Kasumi-1 (cell line): Measurements from ENCODE around the gene RBM34.
"Not testable (repeated sequence)": the region's sequence is repeated elsewhere in the genome, so short reads cannot be mapped to it uniquely, and the experiment has no call there.

Source experiments
- DNase-seq, 2 experiments: peaks; one replicate each; lab custom pipeline; 2025; lab: John Stamatoyannopoulos, UW

Gene RBM34, protein sequence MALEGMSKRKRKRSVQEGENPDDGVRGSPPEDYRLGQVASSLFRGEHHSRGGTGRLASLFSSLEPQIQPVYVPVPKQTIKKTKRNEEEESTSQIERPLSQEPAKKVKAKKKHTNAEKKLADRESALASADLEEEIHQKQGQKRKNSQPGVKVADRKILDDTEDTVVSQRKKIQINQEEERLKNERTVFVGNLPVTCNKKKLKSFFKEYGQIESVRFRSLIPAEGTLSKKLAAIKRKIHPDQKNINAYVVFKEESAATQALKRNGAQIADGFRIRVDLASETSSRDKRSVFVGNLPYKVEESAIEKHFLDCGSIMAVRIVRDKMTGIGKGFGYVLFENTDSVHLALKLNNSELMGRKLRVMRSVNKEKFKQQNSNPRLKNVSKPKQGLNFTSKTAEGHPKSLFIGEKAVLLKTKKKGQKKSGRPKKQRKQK

DNA sequence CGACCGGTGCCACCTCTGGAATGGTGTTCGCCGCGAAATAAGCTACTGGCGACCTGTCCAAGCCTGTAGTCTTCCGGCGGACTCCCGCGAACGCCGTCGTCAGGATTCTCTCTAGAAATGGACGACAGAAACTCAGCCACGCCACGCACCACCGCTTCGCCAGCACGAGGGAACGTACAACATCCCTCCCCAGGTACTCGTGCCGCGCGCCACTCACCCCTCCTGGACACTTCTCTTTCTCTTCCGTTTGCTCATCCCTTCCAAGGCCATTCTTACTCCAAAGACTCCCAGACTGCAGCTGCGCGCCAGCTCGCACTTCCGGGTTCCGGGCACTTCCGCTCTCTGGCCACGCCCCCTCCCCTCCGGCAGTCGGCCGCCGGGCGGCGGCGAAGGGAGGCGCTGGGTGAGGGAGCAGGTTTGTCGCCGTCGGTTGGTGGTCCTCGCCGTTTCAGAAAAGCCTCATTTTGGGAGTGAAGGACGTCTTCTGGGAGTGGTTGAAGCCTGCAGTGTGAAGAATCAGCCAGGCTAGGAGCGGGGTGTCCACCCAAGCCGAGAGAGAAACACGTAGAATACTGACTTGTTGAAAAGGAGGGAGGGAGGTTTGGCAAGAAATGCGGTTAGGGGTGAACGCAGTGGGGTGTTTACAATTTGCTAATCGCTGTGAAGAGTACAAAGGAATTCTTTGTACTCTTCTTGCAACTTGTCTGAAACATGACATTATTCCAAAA, at the start of gene RBM34:
RBM34 (minus strand) TSS at position 294 of the 728 bp plus-strand sequence; CDS start at position 270, 24 bp downstream.
- peak; percentile 90 to 92 for DNase-seq

DNA sequence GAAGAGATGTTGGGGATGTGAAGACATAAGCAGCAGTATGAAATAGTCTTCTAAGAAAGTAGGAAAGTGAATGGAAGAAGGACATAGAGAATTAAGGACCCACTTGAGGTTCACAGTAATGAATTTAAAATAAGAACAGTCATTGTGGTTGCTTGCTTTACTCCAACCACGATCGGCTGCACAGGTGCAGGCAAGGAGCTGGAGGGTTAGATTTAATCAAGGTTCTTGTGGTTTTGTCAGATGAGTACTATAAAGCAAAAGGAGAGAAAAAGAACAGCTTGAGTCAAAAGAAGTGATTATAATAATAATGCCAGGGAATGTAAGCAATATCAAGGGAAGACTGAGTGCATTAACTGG, 46.1 kb upstream of the RBM34 start:
- DNase-seq, result no peak

DNA sequence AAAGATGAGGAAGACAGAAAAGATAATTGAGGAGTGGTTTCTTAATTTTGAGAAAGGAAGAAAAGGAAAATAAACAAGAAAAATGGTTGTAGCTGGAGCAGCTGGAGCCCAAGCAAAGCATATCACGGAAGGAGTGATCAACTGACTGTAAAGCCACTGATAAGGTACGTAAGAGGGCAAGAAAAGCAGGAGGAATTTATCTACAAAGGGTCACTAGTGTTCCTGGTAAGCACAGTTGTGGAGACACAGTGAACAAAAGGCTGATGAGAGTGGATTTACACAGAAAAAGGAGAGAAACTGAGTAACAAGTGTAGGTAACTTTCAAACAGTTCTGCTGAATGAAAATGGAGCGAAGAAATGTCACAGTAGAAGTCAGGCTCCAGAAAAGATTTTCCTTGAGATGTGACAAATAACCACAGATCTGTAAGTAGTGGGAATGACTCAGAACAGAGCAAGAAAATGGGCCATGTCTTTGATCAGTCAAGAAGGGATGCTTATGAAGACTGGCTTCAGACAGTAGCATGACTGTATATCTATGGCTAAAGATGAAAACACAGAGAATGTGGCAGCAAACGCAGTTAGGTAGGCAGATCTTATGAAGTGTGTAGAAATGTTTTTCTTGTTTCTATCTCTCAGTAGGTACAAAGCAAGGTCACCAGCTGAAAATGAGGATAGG, 45.6 kb upstream of the RBM34 start:
- DNase-seq, result no peak

DNA sequence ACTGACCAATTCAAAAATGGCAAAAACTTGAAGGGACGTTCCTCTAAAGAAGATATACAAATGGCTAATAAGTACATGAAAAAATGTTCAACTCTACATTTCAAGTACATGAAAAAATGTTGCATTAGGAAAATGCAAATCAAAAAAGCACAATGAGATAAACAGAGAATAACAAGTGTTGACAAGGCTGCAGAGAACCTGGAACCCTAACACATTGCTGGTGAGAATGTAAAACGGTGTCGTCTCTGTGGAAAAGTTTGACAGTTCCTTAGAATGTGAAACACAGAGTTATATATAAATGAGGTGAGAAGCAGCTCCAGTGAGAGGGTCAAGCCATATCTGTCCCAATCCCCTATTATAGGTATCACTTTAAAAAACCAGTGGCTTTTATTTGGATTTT, 44.6 kb upstream of the RBM34 start:
- DNase-seq, result no peak

DNA sequence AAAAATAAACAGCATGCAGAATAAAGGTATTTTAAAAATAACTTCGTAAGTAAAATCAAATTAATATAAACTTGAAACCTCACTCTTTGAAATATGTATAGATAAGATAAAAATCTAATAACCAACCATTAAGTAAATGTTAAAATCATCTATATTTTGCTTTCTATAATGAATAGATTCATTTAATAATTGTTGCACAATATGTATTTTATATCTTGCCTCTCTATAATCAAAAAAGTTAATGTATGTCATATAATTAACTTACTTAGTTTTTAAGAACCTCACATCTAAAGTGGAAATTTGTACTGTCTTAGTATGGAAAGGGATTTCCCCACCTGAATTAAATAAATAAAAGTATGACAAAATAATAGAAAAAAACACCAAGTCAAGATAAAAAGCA, 42.4 kb upstream of the RBM34 start:
- no peak for DNase-seq

DNA sequence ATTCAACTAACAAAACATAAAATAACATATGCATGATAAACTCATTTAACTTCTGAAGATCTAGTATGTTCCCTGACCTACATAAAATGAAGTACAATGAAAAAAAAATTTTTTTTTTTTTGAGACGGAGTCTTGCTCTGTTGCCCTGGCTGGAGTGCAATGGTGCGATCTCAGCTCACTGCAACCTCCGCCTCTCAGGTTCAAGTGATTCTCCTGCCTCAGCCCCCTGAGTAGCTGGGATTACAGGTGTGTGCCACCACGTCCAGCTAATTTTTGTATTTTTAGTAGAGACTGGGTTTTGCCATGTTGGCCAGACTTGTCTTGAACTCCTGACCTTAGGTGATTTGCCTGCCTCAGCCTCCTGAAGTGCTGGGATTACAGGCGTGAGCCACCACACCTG, 41.4 kb upstream of the RBM34 start:
- not testable (repeated sequence) for DNase-seq

DNA sequence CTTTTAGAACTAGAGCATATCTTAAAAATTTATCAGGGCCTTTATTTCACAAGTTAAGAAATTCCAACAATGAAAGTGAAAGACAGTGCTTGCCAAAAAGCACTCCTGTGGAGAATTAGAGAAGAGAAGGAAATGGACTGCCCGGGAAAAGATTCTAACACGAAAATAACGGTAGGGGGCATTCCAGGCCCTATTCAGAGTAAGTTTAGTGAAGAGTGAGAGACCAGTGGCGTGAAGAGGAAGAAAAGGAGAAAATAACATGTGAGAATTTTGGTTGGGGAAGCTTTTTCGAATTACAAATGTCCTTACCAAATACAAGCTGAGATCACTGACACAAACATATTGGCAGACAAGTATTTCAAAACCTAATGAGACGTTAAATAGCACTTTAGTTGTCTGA, 38.4 kb upstream of the RBM34 start:
- DNase-seq, result peak; percentile 68 to 78

DNA sequence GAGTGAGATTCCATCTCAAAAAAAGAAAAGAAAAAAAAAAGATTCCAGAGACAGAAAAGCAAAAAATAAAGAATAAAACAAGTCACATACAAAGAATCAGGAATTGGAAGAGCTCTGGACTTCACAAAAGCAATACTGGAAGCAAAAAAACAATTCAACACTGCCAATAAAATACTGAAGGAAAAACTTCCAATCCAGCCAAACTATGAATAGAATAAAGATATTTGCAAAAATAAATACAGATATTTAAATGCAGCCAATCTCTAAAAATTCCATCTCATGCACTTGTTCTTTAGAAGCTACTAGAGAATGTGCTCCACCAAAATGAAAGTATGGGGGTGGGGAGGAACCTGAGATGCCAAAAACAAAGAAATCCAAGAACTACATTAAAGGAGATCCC, 29.4 kb upstream of the RBM34 start:
- no peak for DNase-seq

DNA sequence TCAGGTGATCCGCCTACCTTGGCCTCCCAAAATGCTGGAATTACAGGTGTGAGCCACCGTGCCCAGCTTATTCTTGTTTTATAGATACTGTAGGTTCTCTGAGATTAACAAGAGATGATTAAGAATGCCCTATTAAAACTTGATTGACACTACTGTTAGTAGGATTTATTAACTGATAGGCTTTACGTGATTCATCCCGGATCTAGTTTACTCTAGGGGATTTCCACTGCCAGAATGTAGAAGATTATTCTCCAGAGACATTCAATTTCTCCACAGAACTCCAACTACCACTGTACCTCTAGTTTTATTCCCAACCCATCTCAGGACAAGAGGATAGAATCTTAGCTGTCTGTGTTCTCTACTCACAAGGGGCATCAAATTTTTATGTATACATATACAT, 26.3 kb upstream of the RBM34 start:
- no peak for DNase-seq

DNA sequence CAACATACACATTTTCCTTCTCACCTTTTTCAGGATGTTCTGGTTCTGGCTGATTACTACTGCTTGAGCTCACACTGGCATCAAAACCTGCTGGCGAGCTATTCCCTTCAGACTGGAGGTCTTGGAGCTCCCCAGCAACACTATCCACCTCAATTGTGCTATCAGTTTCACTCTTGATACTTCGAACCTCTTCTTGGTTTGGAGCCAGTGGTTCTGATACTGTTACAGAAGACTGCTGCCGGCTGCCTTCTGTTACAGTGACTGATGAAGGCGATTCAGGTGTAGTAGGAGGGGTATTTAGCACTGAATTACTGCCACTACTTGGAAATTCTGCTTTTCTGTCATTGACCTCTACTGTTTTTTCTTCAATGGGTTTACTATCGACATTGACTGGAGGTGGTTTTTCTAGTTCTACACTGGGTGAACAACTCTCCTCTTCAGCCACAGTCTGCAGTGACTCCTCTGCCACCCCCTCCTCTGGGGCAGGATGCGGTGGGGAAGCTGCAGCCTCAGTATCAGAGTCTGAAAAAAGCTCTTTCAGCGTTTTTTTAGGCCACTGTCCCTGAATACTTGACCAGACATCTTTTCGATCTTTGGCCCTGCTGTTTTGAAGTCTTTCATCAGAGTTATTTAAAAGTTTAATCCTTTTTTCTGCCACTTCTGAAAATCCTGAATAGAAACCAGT, 20.7 kb upstream of the RBM34 start:
- DNase-seq, result no peak

DNA sequence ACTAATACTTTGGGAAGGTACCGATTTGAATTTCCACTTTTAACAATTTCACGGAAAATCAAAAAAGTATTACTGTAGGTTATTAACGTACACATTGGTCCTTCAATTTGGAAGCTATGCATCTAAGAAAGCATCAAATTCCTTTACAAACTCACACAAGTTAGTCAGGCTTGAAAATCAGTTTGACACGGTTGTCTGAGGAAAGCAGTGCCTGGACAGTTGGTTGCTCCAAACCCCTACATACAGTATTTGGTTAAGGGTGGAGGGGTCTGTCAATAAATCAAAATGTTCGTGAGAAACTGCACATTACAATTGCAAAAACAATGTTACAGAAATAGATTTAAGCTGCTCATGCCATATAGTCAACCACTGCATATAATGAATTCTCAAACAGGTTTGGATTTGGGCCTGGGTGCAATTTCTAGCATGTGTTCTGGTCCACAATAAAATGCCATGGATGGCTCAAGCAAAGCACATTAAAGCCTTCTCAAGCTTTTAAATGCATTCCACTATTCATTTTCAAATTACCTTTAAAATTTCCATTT, 19.9 kb upstream of the RBM34 start:
- DNase-seq, result no peak

DNA sequence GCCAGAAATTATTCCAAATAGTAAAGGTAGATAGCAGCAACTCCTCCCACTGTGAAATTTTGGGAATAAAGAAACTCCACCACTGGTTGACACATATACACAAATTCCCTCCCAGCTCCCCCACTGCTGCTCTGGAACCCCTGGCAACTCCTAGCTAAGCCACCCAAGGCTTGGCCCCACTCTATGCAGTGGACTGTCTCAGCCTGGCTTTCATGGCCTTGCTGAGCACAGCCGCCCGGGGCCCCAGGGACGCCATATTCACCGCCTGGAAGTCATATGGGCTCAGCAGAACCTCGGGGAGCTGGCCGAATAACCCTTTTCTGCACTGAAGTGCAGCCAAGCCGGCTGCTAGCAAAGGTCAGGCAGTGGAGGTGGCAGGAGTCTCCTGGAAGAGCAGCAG, 15.4 kb upstream of the RBM34 start:
- DNase-seq, result no peak

DNA sequence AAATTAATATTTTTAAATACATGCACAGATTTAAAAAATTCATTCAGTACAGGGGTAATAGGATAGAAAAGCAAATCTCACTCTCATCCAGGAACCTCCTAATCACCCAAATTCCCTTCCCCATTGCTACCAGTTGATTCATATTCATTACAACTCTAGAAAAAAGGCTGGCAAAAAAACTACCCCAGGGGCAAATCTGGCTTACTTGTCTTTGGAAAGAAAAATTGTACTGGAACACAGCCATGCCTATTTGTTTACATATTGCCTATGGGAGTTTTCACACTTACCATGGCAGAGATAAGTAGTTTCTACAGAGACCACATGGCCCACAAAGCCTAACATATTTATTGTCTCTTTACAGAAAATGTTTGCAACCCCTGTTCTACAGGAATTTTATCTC, 8.9 kb upstream of the RBM34 start:
- DNase-seq, result no peak

DNA sequence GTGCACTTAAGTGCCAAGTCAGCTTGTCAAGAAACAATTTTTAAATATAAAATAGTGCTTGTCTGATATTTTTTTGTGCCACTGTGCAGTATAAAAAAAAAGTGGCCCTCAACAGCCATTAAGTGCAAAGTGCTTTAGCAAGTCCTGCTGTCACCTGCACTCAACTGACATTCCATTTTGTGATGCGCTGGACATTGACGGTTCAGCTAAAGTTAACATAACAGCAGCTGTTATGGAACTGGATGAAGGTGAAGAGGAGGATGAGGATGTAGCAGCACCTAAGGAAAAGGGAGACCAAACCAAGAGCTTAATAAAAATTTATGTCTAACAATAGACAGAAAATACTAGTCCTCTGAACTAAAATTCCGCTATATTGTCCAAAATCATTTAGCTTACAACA, 7.3 kb upstream of the RBM34 start:
- no peak for DNase-seq

DNA sequence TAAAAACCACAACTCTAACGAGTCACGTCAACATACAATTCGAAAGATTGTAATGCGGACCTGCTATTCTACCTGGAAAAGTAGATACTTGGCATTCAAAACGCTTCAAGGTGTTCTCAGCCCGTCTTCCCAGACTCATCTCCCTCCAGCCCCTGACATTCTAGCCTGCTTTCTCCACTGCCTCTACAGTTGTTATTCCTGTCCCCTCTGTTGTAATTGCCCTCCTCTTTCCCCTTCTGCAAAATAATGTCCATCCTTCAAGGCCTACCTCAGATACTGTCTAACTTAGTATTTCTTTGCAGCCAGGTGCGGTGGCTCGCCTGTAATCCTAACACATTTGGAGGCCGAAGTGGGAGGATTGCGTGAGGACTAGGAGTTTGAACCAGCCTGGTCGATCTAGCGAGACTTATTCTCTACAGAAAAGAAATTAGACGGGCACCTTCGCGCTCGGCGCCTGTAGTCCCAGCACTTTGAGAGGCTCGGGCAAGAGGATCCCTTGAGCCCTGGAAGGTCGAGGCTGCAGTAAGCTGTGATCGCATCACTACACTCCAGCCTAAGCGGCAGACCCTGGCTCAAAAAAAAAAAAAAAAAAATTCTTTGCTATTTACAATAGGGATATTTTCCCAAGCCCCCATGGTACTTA, 756 bp upstream of the RBM34 start:
- no peak for DNase-seq

DNA sequence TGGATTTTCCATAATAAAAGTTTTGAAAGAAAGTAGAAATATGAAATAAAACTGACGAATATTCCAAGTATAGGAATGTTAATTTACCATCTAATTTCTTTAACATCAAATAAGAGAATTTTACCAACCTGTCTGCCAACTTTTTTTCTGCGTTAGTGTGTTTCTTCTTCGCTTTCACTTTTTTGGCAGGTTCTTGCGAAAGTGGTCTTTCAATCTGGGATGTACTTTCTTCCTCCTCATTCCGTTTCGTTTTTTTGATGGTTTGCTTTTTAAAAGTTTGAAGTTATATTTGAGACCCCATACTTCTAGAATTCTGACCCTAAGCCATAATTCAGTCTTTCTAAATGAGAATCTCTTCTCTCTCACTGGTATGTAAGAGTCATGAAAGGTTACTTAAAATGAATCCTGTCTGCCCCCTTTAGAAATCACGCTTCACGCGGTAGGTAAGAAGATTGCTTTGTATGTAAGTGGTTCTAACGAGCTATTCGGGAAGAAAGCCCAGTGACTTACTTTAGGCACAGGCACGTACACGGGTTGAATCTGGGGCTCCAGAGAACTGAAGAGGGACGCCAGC, 580 bp downstream of the RBM34 start:
- DNase-seq, result peak; percentile 56 to 63

DNA sequence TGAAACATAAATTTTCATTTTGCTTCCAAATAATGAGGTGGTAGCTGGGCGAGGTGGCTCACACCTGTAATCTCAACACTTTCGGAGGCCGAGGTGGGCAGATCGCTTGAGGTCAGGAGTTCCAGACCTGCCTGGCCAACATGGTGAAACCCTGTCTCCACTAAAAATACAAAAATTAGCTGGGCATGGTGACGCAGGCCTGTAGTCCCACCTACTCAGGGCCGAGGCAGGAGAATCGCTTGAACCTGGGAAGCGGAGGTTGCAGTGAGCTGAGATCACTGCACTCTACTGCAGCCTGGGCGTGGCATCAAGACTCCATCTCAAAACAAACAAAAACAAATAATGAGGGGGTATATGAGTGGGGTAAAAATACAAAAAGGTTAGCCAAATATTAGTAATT, 1.1 kb downstream of the RBM34 start:
- not testable (repeated sequence) for DNase-seq

DNA sequence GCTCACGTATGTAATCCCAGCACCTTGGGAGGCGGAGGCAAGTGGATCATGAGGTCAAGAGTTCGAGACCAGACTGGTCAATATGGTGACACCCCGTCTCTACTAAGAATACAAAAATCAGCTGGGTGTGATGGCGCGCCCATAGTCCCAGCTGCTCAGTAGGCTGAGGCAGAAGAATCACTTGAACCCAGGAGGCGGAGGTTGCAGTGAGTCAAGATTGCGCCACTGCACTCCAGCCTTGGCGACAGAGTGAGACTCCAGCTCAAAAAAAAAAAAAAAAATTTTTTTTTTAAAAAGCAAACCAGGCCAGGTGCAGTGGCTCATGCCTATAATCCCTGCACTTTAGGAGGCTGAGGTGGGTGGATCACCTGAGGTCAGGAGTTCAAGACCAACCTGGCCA, 1.8 kb downstream of the RBM34 start:
- not testable (repeated sequence) for DNase-seq

DNA sequence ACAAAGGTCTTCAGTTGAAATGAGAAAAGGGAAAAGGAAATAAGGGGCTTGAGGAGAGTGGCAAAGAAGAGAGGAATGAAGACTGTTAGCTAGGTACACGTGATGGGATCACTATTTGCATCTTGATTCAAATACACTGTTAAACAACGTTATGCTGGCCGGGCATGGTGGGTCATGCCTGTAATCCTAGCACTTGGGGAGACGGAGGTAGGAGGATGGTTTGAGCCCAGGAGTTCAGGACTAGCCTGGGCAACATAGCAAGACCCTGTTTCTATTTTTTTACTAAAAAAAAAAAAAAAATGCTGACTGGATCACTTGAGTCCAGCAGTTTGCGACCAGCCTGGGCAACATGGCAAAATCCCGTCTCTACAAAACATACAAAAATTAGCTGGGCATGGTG, 2.4 kb downstream of the RBM34 start:
- DNase-seq, result no peak

DNA sequence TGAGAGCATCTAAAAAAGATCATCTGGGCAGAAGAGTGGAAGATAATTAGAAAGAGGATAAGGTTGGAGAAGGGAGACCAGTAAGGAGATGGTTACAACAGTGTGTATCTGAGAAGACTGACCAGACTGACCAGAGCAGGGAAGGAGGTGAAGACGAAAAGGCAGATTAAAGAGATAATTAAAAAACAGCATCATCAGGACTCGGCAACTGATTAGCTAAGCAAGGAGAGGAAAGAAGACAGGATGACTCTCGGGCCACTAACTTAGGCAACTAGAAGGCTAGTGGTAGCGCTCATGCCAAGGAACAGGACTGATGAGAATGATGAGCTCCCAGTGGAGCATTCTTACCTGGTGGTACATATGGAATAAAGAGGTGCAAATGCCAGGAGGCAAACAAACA, 3.9 kb downstream of the RBM34 start:
- DNase-seq, result no peak

DNA sequence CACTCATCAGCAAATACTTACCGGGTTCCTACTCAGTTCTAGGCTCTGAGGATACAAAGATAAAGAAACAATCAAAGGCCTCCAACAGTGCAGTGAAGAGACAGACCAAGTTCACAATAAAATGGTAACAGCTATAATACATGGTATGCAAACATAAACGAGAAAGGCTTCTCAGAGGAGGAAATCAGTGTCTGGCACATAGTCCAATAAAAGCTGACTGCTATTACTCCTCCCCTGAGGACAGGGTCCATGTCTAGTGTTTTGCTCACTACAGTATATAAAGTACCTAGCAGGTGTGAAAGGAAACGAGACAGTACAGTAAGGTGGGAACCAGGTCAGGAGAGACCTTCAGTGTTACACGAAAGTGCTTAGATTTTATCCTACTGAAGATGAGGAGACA, 4.3 kb downstream of the RBM34 start:
- DNase-seq, result no peak
